ENCODE data around the gene KIAA1671.

DNA sequence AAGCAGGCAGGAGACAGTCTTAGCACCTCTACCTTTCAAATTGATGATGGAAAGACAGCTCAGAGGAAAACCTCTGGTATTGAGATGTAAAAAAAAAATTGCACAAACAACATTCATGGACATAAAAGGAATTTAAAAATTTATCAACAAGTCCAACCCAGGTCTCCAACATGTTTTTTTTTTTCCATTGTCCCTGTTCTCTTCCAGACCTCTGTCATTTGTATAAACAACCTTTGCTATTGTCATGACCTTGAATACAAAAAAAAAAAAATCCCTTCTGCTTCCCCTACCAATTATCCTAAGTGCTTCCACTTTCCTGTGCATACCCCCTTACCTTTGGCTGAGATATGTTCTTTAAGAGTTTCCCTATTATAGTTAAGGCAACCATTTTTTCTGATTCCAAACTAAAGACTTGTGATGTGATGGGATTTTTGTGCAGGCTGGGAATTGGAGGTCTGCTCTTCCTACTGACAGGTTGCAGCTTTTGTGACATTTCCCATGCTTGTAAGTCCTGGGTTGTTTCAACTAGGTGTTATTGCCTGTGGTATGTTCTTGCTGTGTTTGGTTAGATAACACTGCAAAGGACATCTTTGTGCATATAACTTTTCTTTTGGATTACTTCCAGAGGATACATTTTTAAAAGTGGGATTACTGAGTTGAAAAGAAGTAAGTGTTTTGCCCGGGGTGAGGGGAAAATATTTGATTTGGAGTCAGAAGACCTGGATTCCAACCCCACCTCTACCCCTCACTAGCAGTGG, 67.1 kb downstream of the KIAA1671 start:
- TF ChIP-seq, protein P1, sequence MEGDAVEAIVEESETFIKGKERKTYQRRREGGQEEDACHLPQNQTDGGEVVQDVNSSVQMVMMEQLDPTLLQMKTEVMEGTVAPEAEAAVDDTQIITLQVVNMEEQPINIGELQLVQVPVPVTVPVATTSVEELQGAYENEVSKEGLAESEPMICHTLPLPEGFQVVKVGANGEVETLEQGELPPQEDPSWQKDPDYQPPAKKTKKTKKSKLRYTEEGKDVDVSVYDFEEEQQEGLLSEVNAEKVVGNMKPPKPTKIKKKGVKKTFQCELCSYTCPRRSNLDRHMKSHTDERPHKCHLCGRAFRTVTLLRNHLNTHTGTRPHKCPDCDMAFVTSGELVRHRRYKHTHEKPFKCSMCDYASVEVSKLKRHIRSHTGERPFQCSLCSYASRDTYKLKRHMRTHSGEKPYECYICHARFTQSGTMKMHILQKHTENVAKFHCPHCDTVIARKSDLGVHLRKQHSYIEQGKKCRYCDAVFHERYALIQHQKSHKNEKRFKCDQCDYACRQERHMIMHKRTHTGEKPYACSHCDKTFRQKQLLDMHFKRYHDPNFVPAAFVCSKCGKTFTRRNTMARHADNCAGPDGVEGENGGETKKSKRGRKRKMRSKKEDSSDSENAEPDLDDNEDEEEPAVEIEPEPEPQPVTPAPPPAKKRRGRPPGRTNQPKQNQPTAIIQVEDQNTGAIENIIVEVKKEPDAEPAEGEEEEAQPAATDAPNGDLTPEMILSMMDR (IDR thresholded peaks at IDR 0.05), result no peak
- no peak for TF ChIP-seq EP300 (IDR thresholded peaks at IDR 0.05)
